Posterior vena cava (tissue), 2 donors: Measurements from ENCODE around the gene SBK3. TPM values are rescaled to one million over a fixed set of nuclear protein-coding genes. Genes with fewer than 3 reads are reported as not detected.
"Not testable (repeated sequence)": the region's sequence is repeated elsewhere in the genome, so short reads cannot be mapped to it uniquely, and the experiment has no call there.

Experiments
- DNase-seq: peaks from one replicate; pipeline ENCODE4 v3.0.0-alpha.2; 2020; ENCODE audit warnings: low spot score
- intact Hi-C, 2 donors: fragments of 100-400 bp; cut with DNase I; formaldehyde crosslinking; loops; one replicate each; pipeline versions ENCODE4 v1.14.1 to v1.14.2; 2022 to 2023
- total RNA-seq, 2 donors: library from RNA; stranded (reverse); fragmentation: NEBNext Ultra II Directional; extraction: Animal tissue kit (Norgen Biotek cat#: 25700); gene quantifications; one replicate each; pipeline ENCODE4 v1.2.1, GENCODE V29; 2021
- donor health status: DM: yes; HTN: yes; CAD: no.
- donor health status: DM: yes; HTN: yes; CAD: no.

The SBK3 gene
- total RNA-seq, 2 donors from 2014 or later = not detected

DNA sequence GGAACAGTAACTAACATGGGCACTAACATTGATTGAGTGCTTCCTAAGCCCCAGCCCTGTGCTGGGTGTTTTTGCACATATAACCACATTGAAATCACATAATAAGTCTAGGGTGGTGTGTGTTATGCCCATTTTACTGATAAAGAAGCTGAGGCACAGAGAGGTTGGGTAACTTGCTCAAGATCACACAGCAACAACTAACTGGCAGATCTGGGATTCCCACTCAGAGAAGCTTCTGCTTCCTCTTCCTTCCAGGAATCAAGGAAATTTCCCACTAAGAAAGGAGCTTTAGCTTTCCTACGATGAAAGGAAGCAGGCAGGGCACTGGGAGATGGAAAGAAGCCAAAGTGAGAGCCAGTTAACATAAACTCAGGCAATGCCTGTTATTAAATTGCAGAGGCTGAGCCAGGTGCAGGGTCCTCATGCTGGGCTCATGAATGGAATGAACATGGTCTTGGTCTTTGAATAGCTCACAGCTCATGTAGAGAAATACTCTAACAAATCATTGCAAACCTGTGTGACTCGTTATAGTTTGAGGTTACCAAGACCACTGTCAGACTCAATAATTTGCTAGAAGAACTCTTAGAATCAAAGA is 47.0 kb downstream of the SBK3 start:
- intact Hi-C loops = no loop called here

DNA sequence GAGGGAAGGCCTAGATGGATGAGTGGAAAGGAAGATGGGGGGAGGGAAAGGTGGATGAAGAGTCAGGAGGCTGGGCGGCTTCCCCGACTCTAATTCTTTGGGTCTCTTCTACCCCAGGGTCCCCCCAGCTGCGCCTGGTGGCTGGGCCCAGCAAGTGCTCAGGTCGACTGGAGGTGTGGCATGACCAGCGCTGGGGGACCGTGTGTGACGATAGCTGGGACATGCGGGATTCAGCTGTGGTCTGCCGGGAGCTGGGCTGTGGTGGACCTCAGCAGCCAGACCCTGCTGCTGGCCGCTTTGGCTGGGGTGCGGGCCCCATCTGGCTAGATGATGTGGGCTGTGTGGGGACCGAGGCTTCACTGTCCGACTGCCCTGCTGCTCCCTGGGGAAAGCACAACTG is 47.6 kb downstream of the SBK3 start:
- no peak for DNase-seq
- intact Hi-C loops = no loop called here

More for the DNA sequence above, 47.0 kb downstream of the SBK3 start:
- DNase-seq = no peak

DNA sequence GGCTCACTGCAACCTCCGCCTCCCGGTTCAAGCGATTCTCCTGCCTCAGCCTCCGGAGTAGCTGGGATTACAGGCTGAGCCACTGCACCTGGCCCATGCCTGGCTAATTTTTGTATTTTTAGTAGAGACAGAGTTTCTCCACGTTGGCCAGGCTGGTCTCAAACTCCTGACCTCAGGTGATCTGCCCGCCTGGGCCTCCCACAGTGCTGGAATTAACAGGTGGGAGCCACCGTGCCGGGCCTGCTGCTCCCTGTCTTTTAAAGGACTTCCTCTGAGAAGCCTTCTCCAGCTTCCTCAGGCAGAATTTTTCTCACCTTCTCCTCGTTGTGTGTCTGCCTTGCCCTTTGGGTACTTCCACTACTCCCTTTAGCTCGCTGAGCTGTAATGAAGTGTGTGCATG is 48.5 kb downstream of the SBK3 start:
- intact Hi-C loops, DNase-seq: not testable (repeated sequence)

DNA sequence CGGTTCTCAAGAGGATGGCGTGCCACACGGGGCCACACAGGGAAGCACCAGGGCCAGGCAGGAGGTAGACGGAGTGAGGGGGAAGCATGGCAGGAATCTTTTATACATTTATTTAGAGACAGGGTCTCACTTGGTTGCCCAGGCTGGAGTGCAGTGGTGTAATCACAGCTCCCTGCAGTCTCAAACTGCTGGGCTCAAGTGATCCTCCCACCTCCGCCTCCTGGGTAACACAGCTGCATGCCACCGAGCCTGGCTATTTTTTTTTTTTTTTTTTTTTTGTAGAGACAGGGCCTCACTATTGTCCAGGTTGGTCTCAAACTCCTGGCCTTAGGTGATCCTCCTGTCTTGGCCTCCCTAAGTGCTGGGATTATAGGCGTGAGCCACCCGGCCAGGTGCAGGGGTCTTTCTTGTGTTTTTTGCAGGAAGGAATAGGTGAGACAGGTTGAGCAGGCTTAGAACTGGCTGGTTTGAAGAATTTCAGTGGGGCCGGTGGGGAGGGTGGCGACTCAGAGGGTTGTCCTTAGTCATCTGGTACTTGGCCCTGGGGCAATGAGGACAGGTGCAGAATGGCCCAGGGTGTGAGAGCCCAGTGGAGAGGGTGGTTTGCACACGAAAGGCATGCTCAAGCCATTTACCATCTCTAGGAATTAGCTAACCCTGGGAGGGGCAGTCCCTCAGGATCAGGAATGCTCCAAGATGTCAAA is 49.5 kb downstream of the SBK3 start:
- intact Hi-C loops = no loop called here
- DNase-seq = no peak

DNA sequence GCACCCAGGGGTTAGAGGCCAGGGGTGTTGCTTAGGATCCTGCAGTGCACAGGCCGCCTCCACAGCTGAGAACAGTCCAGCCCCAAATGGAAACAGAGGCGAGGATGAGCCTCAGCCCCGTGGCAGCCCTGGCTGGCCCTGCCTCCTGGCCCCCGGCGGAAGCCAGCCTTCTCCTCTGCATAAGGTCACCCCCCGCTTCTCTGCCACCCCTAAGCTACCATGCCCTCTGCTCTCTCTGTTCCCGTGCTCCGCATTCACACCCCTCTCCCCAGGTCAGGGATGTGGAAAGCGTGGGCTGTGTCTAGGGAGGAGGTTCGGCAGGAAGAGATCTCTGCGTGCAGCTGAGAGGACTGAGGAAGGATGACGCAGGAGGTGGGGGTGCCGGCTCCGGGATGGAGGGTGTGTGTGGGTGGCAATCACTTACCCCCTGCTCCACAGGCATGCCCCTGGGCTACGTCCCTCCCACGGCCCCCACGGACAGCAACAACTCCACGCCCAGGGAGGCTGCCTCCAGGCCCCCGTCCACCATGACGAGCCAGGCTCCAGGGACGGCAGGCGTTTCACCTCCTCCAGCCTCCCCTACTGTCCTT is 51.1 kb downstream of the SBK3 start:
- intact Hi-C loops = no loop called here
- DNase-seq = peak; percentile 88

DNA sequence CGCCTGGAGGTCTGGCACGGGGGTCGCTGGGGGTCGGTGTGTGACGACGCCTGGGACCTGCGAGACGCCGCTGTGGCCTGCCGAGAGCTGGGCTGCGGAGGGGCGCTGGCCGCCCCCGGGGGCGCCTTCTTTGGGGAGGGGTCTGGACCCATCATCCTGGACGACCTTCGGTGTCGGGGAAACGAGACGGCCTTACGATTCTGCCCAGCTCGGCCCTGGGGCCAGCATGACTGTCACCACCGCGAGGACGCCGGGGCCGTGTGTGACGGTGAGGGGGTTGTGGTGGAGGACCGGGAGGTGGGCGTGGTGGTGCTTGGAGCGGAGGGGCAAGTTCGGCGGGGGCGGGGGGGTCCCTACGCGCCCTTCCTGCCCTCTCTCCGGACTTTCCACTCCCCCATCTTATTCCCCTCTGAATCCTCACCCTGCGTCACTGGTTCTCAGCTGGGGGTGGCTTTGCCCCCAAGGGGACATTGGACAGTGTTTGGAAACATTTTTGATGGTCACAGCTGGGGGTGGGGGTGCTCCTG is 51.6 kb downstream of the SBK3 start:
- no peak for DNase-seq

DNA sequence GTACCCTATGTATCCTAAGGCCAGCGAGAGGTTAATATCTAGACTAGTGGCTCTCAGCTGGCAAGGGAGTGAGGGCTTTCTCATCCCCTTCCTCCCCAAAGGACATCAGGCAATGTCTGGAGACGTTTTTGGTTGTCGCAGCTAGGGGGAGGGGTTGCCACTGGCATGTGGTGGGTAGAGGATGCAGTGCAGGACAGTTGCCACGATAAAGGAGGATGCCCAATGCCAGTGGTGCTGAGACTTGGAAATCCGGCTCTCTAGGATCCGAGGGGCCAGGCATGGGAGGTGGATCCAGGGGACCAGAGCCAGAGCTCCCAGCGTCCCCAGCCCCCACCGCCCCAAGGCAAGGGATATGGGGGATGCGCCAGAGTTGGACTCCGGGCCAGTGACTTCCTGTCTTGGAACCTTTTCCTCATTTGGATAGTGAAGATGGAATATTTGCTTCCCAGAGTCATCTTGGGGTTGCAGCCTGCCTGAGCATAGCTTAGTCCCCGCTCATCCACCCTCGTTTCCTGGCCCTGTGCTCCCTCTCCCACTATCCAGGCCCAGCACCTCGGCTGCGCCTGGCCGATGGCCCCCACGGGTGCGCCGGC is 52.2 kb downstream of the SBK3 start:
- intact Hi-C loops = no loop called here
- no peak for DNase-seq

More for the DNA sequence above, 51.6 kb downstream of the SBK3 start:
- intact Hi-C loops = no loop called here

DNA sequence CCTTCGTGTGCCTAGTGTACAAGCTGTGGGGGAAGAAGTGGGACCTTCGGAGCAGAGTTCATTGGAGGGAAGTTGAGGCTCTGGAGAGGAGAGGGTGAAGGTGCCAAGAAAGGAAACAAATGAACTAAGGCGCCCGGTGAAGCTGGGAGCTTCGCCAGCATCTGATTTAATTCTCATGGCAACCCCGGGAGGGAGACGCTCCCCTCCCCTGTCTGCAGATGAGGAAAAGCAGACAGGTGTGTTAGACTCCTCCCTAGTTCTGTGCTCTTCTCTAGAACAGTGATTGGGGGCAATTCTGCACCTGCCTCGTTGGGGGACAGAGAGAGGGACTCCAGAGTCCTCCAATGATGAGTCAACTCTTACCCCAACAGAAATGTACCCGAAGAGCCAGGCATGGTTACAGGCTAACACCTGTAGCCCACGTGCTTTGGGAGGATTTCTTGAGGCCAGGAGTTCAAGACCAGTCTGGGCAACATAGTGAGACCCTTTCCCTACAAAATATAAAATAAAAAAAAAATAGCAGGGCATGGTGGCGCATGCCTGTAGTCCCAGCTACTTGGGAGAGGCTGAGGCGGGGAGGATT is 52.9 kb downstream of the SBK3 start:
- intact Hi-C loops = no loop called here
- no peak for DNase-seq

DNA sequence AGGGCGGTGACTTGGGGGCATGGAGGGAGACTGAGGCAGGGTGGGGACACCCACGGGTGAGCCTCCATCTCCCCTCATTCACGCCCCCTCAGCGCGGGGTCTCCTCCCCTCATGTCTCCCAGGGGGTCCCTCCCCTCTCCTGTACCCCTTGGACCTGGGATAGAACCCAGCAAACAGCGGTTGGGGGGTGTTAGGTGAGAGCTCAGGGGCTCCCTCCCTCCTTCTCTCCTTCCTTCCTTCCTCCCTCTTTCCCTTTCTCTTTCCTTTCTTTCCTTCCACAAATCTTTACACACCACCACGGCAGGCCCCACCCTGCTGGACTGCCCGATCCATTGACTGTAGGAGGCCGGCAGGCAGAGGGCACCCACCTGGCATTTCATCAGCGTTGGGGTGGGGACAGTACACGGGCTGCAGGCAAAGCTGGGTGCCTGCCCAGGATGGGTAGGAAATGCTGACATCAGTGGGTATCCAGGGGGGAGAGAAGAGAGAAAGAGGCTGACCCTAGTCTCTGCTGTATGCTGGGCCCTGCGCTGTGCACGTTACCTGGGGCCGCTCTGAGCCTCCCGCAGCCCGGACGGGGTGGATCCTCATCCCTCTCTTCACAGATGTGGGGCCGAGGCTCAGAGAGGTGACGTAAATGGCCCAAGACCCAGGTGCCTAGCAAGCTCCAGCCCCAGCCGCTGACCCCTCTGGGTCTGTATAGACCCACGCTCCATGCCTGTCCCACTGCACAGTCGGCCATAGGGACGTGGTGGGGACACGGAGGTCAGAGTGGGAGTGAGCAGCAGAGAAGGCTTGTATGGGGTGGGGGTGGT is 53.6 kb downstream of the SBK3 start:
- intact Hi-C loops = no loop called here

More for the DNA sequence above, 53.6 kb downstream of the SBK3 start:
- no peak for DNase-seq

Other genes starting within 250 kb of the SBK3 start
- gene TMEM150B, start 220.2 kb downstream of the SBK3 start, total RNA-seq = 1 to 10 TPM; 1.9 to 5.4 TPM
- 1 to 10 TPM; 3.9 to 6.3 TPM for gene KMT5C, start 205.7 kb downstream of the SBK3 start, total RNA-seq
- 1 to 10 TPM in 1 of 2 donors, not detected in 1; 1.3 TPM for gene COX6B2, start 190.8 kb downstream of the SBK3 start, total RNA-seq
- gene GARIN5B, start 182.3 kb downstream of the SBK3 start, total RNA-seq = not detected
- gene IL11, start 175.1 kb downstream of the SBK3 start, total RNA-seq = not detected
- gene TMEM190, start 168.7 kb downstream of the SBK3 start, total RNA-seq = not detected
- under 1 TPM; 0.69 to 0.90 TPM for gene TMEM238, start 161.3 kb downstream of the SBK3 start, total RNA-seq
- 1,000 to 10,000 TPM in 1 of 2 donors, 100 to 1,000 TPM in 1; 882 to 1,056 TPM for gene RPL28, start 159.6 kb downstream of the SBK3 start, total RNA-seq
- 10 to 100 TPM; 17.6 to 23.3 TPM for gene UBE2S, start 137.8 kb downstream of the SBK3 start, total RNA-seq
- gene SHISA7, start 102.2 kb downstream of the SBK3 start, total RNA-seq = not detected
- 10 to 100 TPM; 23.1 to 25.1 TPM for gene ISOC2, start 83.9 kb downstream of the SBK3 start, total RNA-seq
- gene C19orf85, start 80.8 kb downstream of the SBK3 start, total RNA-seq = not detected
- 1 to 10 TPM; 5.7 to 7.9 TPM for gene ZNF628, start 68.9 kb downstream of the SBK3 start, total RNA-seq
- 10 to 100 TPM; 15.8 to 16.3 TPM for gene NAT14, start 60.4 kb downstream of the SBK3 start, total RNA-seq
- 10 to 100 TPM; 32.4 to 40.6 TPM for gene SSC5D, start 57.1 kb downstream of the SBK3 start, total RNA-seq
- gene SBK2, start 8.4 kb downstream of the SBK3 start, total RNA-seq = not detected
- 1 to 10 TPM; 7.4 to 7.6 TPM for gene ZNF579, start 35.3 kb upstream of the SBK3 start, total RNA-seq
- 1 to 10 TPM; 7.8 to 9.7 TPM for gene FIZ1, start 54.0 kb upstream of the SBK3 start, total RNA-seq
- 10 to 100 TPM; 10.6 to 11.1 TPM for gene ZNF524, start 54.7 kb upstream of the SBK3 start, total RNA-seq
- 10 to 100 TPM; 10.1 to 12.6 TPM for gene ZNF865, start 60.1 kb upstream of the SBK3 start, total RNA-seq
- gene ZNF784, start 79.0 kb upstream of the SBK3 start, total RNA-seq = 1 to 10 TPM; 3.6 to 4.3 TPM
- 10 to 100 TPM; 32.0 to 36.7 TPM for gene ZNF580, start 95.5 kb upstream of the SBK3 start, total RNA-seq
- 10 to 100 TPM in 1 of 2 donors, 1 to 10 TPM in 1; 8.0 to 12.0 TPM for gene ZNF581, start 98.1 kb upstream of the SBK3 start, total RNA-seq
- 10 to 100 TPM in 1 of 2 donors, 1 to 10 TPM in 1; 8.6 to 13.6 TPM for gene CCDC106, start 102.7 kb upstream of the SBK3 start, total RNA-seq
- 10 to 100 TPM; 89.3 to 91.7 TPM for gene U2AF2, start 109.5 kb upstream of the SBK3 start, total RNA-seq
- gene EPN1, start 129.7 kb upstream of the SBK3 start, total RNA-seq = 10 to 100 TPM; 75.5 to 76.4 TPM
- not detected for gene NLRP9, start 192.9 kb upstream of the SBK3 start, total RNA-seq
- not detected for gene RFPL4A, start 213.6 kb upstream of the SBK3 start, total RNA-seq
- gene RFPL4AL1, start 223.6 kb upstream of the SBK3 start, total RNA-seq = not detected